IMR-90 (cell line): ENCODE data around the gene BCAS4. TPM values are rescaled to one million over a fixed set of nuclear protein-coding genes. Genes with fewer than 3 reads are reported as not detected.
A peak's percentile ranks its signal among the peaks of the same experiment; 100 is the strongest.

Experiments
- ATAC-seq: fragments of 200-7000 bp; cut with Tn5 transposase; 2 replicates; pipeline ENCODE4 v1.9.1; 2020; ENCODE audit warnings: low read depth, mild to moderate bottlenecking, moderate library complexity
- BruUV-seq: library from RNA; stranded (reverse); fragments of 400-500 nt; replicated peaks from 2 replicates; lab custom pipeline; 2021; lab: Mats Ljungman, UMichigan
- CTCF ChIA-PET: fragments of 300-600 bp; formaldehyde crosslinking; extraction: SDS; loops from one replicate; lab custom pipeline; 2021; ENCODE audit warnings: antibody characterized with exemption; lab: Yijun Ruan, JAX
- POLR2A ChIA-PET: fragments of 300-600 bp; sonication (Branson Sonifier 250); formaldehyde crosslinking; loops from one replicate; lab custom pipeline; 2022; ENCODE audit warnings: antibody characterized with exemption; ENCODE audit not compliant: unreplicated experiment; lab: Charles Lee
- DNase-seq: peaks from one replicate; pipeline ENCODE4 v3.0.0; 2013
- H2AFZ ChIP-seq: replicated peaks from 2 replicates; pipeline ENCODE3; 2013; ENCODE audit warnings: low read length, mild to moderate bottlenecking; ENCODE audit not compliant: poor library complexity
- H2AK5ac ChIP-seq: 2 replicates; pipeline ENCODE4 v1.6.1; 2013; ENCODE audit warnings: low read depth, low read length, inconsistent platforms
- H2AK9ac ChIP-seq: replicated peaks from 2 replicates; pipeline ENCODE3; 2013; ENCODE audit warnings: mild to moderate bottlenecking, low read depth, low read length, moderate library complexity; ENCODE audit not compliant: poor library complexity
- H2BK120ac ChIP-seq: 2 replicates; pipeline ENCODE4 v1.6.1; 2013; ENCODE audit warnings: low read depth, low read length, inconsistent platforms
- H2BK15ac ChIP-seq: 3 replicates; pipeline ENCODE4 v1.6.1; 2013; ENCODE audit warnings: low read depth, low read length, inconsistent platforms
- H2BK20ac ChIP-seq: 2 replicates; pipeline ENCODE4 v1.6.1; 2013; ENCODE audit warnings: low read depth, mild to moderate bottlenecking, inconsistent platforms, low read length, moderate library complexity
- H2BK5ac ChIP-seq: 2 replicates; pipeline ENCODE4 v1.6.1; 2013; ENCODE audit warnings: mild to moderate bottlenecking, low read depth, low read length, inconsistent platforms; ENCODE audit not compliant: poor library complexity, severe bottlenecking
- H3K14ac ChIP-seq: replicated peaks from 2 replicates; pipeline ENCODE4 v1.6.1; 2013; ENCODE audit warnings: low read depth, low read length, inconsistent platforms
- H3K18ac ChIP-seq: 2 replicates; pipeline ENCODE4 v1.6.1; 2013; ENCODE audit warnings: low read depth, low read length, control low read depth
- H3K23ac ChIP-seq: 2 replicates; pipeline ENCODE4 v1.6.1; 2013; ENCODE audit warnings: low read depth, low read length, inconsistent platforms
- H3K27ac ChIP-seq: 2 replicates; pipeline ENCODE4 v1.5.1; 2013; ENCODE audit warnings: mild to moderate bottlenecking, control low read depth, low read length; ENCODE audit not compliant: insufficient read depth
- H3K27me3 ChIP-seq: 2 replicates; pipeline ENCODE4 v1.6.1; 2013; ENCODE audit warnings: low read length; ENCODE audit not compliant: control insufficient read depth, insufficient read depth
- H3K36me3 ChIP-seq: 2 replicates; pipeline ENCODE4 v1.6.1; 2013; ENCODE audit warnings: low read length, mixed read lengths; ENCODE audit not compliant: control insufficient read depth, insufficient read depth
- H3K4ac ChIP-seq: 2 replicates; pipeline ENCODE4 v1.6.1; 2013; ENCODE audit warnings: low read depth, low read length, inconsistent platforms
- H3K4me1 ChIP-seq: 2 replicates; pipeline ENCODE4 v1.6.1; 2013; ENCODE audit warnings: low read length, mixed read lengths; ENCODE audit not compliant: control insufficient read depth, insufficient read depth
- H3K4me2 ChIP-seq: 2 replicates; pipeline ENCODE4 v1.6.1; 2013; ENCODE audit warnings: low read depth, mild to moderate bottlenecking, control low read depth, low read length, moderate library complexity
- H3K4me3 ChIP-seq: 2 replicates; pipeline ENCODE4 v1.5.1; 2013; ENCODE audit warnings: low read depth, mild to moderate bottlenecking, control low read depth, low read length, moderate library complexity; ENCODE audit not compliant: insufficient read depth
- H3K56ac ChIP-seq: 2 replicates; pipeline ENCODE4 v1.6.1; 2013; ENCODE audit warnings: low read length, inconsistent platforms; ENCODE audit not compliant: insufficient read depth; ENCODE audit errors: extremely low read depth
- H3K79me1 ChIP-seq, 2 experiments: 2 replicates each; pipeline ENCODE4 v1.6.1; 2013; ENCODE audit warnings: low read length in 2 of 2, inconsistent platforms in 1 of 2, low read depth in 1 of 2
- H3K9ac ChIP-seq: 2 replicates; pipeline ENCODE4 v1.6.1; 2013; ENCODE audit warnings: low read depth, low read length, control low read depth
- H3K9me1 ChIP-seq: 2 replicates; pipeline ENCODE4 v1.6.1; 2013; ENCODE audit warnings: low read length, inconsistent platforms; ENCODE audit not compliant: insufficient read depth
- H3K9me3 ChIP-seq: 2 replicates; pipeline ENCODE4 v1.6.1; 2013; ENCODE audit warnings: low read length; ENCODE audit not compliant: control insufficient read depth, insufficient read depth
- H4K20me1 ChIP-seq: 2 replicates; pipeline ENCODE4 v1.6.1; 2013; ENCODE audit warnings: low read length, inconsistent platforms; ENCODE audit not compliant: insufficient read depth
- H4K5ac ChIP-seq: 2 replicates; pipeline ENCODE4 v1.6.1; 2013; ENCODE audit warnings: mild to moderate bottlenecking, low read depth, low read length, control low read depth
- H4K8ac ChIP-seq, 2 experiments: 2 replicates each; pipeline ENCODE4 v1.6.1; 2013; ENCODE audit warnings: low read depth in 2 of 2, low read length in 2 of 2, control low read depth in 1 of 2, inconsistent platforms in 1 of 2
- H4K91ac ChIP-seq: 2 replicates; pipeline ENCODE4 v1.6.1; 2013; ENCODE audit warnings: low read depth, low read length, inconsistent platforms; ENCODE audit not compliant: insufficient read depth
- BHLHE40 ChIP-seq: fragments of 150-350 bp; IDR thresholded peaks from 2 replicates; pipeline ENCODE4 v1.6.1; 2016; ENCODE audit warnings: mild to moderate bottlenecking, low read depth, low read length
- CEBPB ChIP-seq: IDR thresholded peaks from 2 replicates; pipeline ENCODE4 v1.6.1; 2012; ENCODE audit warnings: low read depth, low read length, improper control_type of control experiment
- CHD1 ChIP-seq: IDR thresholded peaks from 2 replicates; pipeline ENCODE4 v1.6.1; 2012; ENCODE audit warnings: low read depth, low read length, improper control_type of control experiment
- CTCF ChIP-seq: conservative IDR thresholded peaks from 2 replicates; pipeline ENCODE4 v1.5.1; 2012; ENCODE audit warnings: mild to moderate bottlenecking, low read depth, low read length, improper control_type of control experiment
- ELK1 ChIP-seq: fragments of 150-350 bp; IDR thresholded peaks from 2 replicates; pipeline ENCODE4 v1.6.1; 2016; ENCODE audit warnings: low read depth, mild to moderate bottlenecking, low read length, moderate library complexity, borderline replicate concordance
- FOS ChIP-seq: fragments of 150-350 bp; IDR thresholded peaks from 2 replicates; pipeline ENCODE4 v1.6.1; 2016; ENCODE audit warnings: low read depth, low read length
- MAFK ChIP-seq: IDR thresholded peaks from 2 replicates; pipeline ENCODE4 v1.6.1; 2012; ENCODE audit warnings: low read depth, low read length, improper control_type of control experiment
- MAZ ChIP-seq: IDR thresholded peaks from 2 replicates; pipeline ENCODE4 v1.6.1; 2012; ENCODE audit warnings: low read depth, mild to moderate bottlenecking, low read length, improper control_type of control experiment, moderate library complexity, borderline replicate concordance
- NFE2L2 ChIP-seq: fragments of 150-350 bp; IDR thresholded peaks from 2 replicates; pipeline ENCODE4 v1.6.1; 2016; ENCODE audit warnings: low read depth, mild to moderate bottlenecking, low read length
- POLR2A ChIP-seq: IDR thresholded peaks from 2 replicates; pipeline ENCODE4 v1.6.1; 2012; ENCODE audit warnings: mild to moderate bottlenecking, low read depth, low read length
- RAD21 ChIP-seq: IDR thresholded peaks from 2 replicates; pipeline ENCODE4 v1.6.1; 2012; ENCODE audit warnings: low read length, improper control_type of control experiment
- RCOR1 ChIP-seq: IDR thresholded peaks from 2 replicates; pipeline ENCODE4 v1.6.1; 2012; ENCODE audit warnings: mild to moderate bottlenecking, low read length, improper control_type of control experiment; ENCODE audit not compliant: insufficient replicate concordance
- RFX5 ChIP-seq: IDR thresholded peaks from 2 replicates; pipeline ENCODE4 v1.8.0; 2012; ENCODE audit warnings: low read depth, mild to moderate bottlenecking, low read length, moderate library complexity
- SMC3 ChIP-seq: fragments of 150-350 bp; IDR thresholded peaks from 2 replicates; pipeline ENCODE4 v1.6.1; 2016; ENCODE audit warnings: low read depth, mild to moderate bottlenecking, antibody characterized with exemption, low read length, moderate library complexity
- USF2 ChIP-seq: fragments of 150-350 bp; IDR thresholded peaks from 2 replicates; pipeline ENCODE4 v1.6.1; 2017; ENCODE audit warnings: mild to moderate bottlenecking, antibody characterized with exemption, low read length, low read depth
- whole genome bisulfite sequencing, 2 experiments: methylation state at CpG; one replicate each; pipeline versions ENCODE4 v1.1.5 to v1.1.7; 2013; ENCODE audit warnings: missing lambda C conversion rate in 2 of 2; ENCODE audit not compliant: insufficient read length in 1 of 2; ENCODE audit errors: extremely low coverage in 2 of 2; 5-methylcytosine and 5-hydroxymethylcytosine counted together
- dilution Hi-C: fragments of 300-500 bp; cut with HindIII; formaldehyde crosslinking; loops from one replicate; pipeline ENCODE4 v1.14.3; 2018; ENCODE audit warnings: low sequenced_read_pairs; ENCODE audit not compliant: unreplicated experiment
- in situ Hi-C: fragments of 300-500 bp; cut with MboI; formaldehyde crosslinking; loops from 3 replicates; pipeline ENCODE4 v1.14.3; 2019; ENCODE audit warnings: low sequenced_read_pairs, inconsistent platforms, mixed read lengths
- intact Hi-C: fragments of 100-400 bp; cut with micrococcal nuclease; formaldehyde crosslinking; loops from 2 replicates; pipeline ENCODE4 v1.10.0; 2022
- polyA plus RNA-seq, 3 experiments: library from polyadenylated mRNA; depleted of rRNA; stranded (reverse); fragments of >200 nt; gene quantifications; 2 replicates each; pipeline ENCODE4 v1.2.3, GENCODE V29; 2012; ENCODE audit warnings: low replicate concordance in 1 of 3
- total RNA-seq: library from RNA; depleted of rRNA; stranded (reverse); fragments of >200 nt; gene quantifications from 2 replicates; pipeline ENCODE4 v1.2.3, GENCODE V29; 2012

BCAS4 gene
- total and polyA plus RNA-seq, 2 of the 4 experiments (the other 2 are of a cell fraction), result 42.7 to 47.5 TPM

GRCh38 chr20:50838707-50839385, 44.0 kb downstream of the BCAS4 start:
- Histone ChIP-seq H3K27ac (no peak overlapping the region), H2BK20ac (no peak overlapping the region), H3K9me3 (no peaks in the 10 kb centered on the region), H4K91ac (peak overlapping the region; percentile 54; the same call in 1 of the 2 replicates), H3K4me1 (peaks cover 9% of the 10 kb centered on the region), H2AK5ac (peak overlapping the region; percentile 89; the same call in 1 of the 2 replicates), H3K4me2 (no peak overlapping the region), H2BK15ac (no peak overlapping the region), H3K14ac (peak overlapping the region; percentile 12; the same call in 1 of the 2 replicates), H3K27me3 (no peaks in the 10 kb centered on the region), H3K4ac (peak overlapping the region; percentile 31), H2AFZ (peak overlapping the region; percentile 72), H3K79me1 (0 out of 4 replicates have a peak, but pooled peaks cover 0 to 6% of the 10 kb centered on the region in 2 experiments), H4K8ac (peak overlapping the region in 1 of 2 experiments; percentile 35; a peak in 2 of 4 replicates), H3K9ac (no peak overlapping the region), H4K20me1 (no peaks in the 10 kb centered on the region), H3K36me3 (peaks cover 7% of the 10 kb centered on the region; the same call in 1 of the 2 replicates), H2BK5ac (peak overlapping the region; percentile 65), H2AK9ac (peak overlapping the region; percentile 91), H3K23ac (0 out of 2 replicates have a peak overlapping the region, but pooled peaks have one; percentile 16), H2BK120ac (peak overlapping the region; percentile 10; the same call in 1 of the 2 replicates), H3K18ac (peak overlapping the region; percentile 69), H3K4me3 (no peak overlapping the region), H3K56ac (no peak overlapping the region), H4K5ac (peak overlapping the region; percentile 87), H3K9me1 (peaks cover 17% of the 10 kb centered on the region)
- POLR2A ChIA-PET, result no interaction called here
- dilution Hi-C loops, result no loop called here
- in situ Hi-C loops, result no loop called here
- intact Hi-C loops, result no loop called here
- no CpG with 5 or more reads among the region's 8 CpGs for WGBS, 2 experiments
- CTCF ChIA-PET, result no interaction called here
- no TSS peak for BruUV-seq
- DNase-seq (no peak), ATAC-seq (no peak)
- no peak for TF ChIP-seq RCOR1
- TF ChIP-seq CHD1, result no peak
- TF ChIP-seq MAZ, result no peak
- no peak for TF ChIP-seq POLR2A
- TF ChIP-seq MAFK, result no peak
- no peak for TF ChIP-seq SMC3
- TF ChIP-seq BHLHE40, result no peak
- TF ChIP-seq USF2, result no peak
- no peak for TF ChIP-seq NFE2L2
- TF ChIP-seq RFX5, result no peak
- TF ChIP-seq FOS, result no peak
- TF ChIP-seq ELK1, result no peak
- no peak for TF ChIP-seq RAD21
- TF ChIP-seq CEBPB, result no peak
- TF ChIP-seq CTCF, result no peak
